OCI-LY7 (cell line): Measurements from ENCODE around the gene SLC24A4. TPM values are rescaled to one million over a fixed set of nuclear protein-coding genes. Genes with fewer than 3 reads are reported as not detected.

Source experiments
- BruUV-seq: library from RNA; stranded (reverse); fragments of 400-500 nt; replicated peaks from 2 replicates; lab custom pipeline; 2021; lab: Mats Ljungman, UMichigan
- CTCF ChIA-PET: fragments of 300-600 bp; sonication (Branson Sonifier 250); formaldehyde crosslinking; loops from one replicate; lab custom pipeline; 2022; ENCODE audit warnings: antibody characterized with exemption; ENCODE audit not compliant: unreplicated experiment; lab: Charles Lee
- POLR2A ChIA-PET: fragments of 300-600 bp; sonication (Branson Sonifier 250); formaldehyde crosslinking; loops from one replicate; lab custom pipeline; 2022; ENCODE audit warnings: antibody characterized with exemption; lab: Charles Lee
- DNase-seq: peaks from one replicate; pipeline ENCODE4 v3.0.0-alpha.2; 2015; ENCODE audit warnings: low spot score
- H2AFZ ChIP-seq: fragments of 200-600 bp; sonication (generic), shearing (Covaris generic); 2 replicates; pipeline ENCODE4 v1.6.1; 2014; ENCODE audit warnings: mild to moderate bottlenecking, antibody characterized with exemption, low read length, moderate library complexity
- H3K27ac ChIP-seq: fragments of 200-600 bp; sonication (generic); 2 replicates; pipeline ENCODE4 v1.5.1; 2014; ENCODE audit warnings: mixed run types, low read depth, mild to moderate bottlenecking, moderate library complexity, low read length, inconsistent platforms; ENCODE audit not compliant: poor library complexity, severe bottlenecking
- H3K36me3 ChIP-seq: fragments of 200-600 bp; sonication (generic); 2 replicates; pipeline ENCODE4 v1.6.1; 2014; ENCODE audit warnings: mild to moderate bottlenecking, antibody characterized with exemption, low read length, moderate library complexity, mixed read lengths; ENCODE audit not compliant: insufficient read depth
- H3K4me1 ChIP-seq: fragments of 200-600 bp; sonication (generic); 2 replicates; pipeline ENCODE4 v1.5.1; 2014; ENCODE audit warnings: mild to moderate bottlenecking, low read length; ENCODE audit not compliant: insufficient read depth, poor library complexity, severe bottlenecking
- H3K4me2 ChIP-seq: fragments of 200-600 bp; sonication (generic); 2 replicates; pipeline ENCODE4 v1.6.1; 2014; ENCODE audit warnings: mild to moderate bottlenecking, low read length
- H3K4me3 ChIP-seq: fragments of 200-600 bp; sonication (generic); 2 replicates; pipeline ENCODE4 v1.5.1; 2014; ENCODE audit warnings: mild to moderate bottlenecking, low read depth, low read length; ENCODE audit not compliant: poor library complexity, severe bottlenecking
- H3K79me2 ChIP-seq: fragments of 200-600 bp; sonication (generic); 2 replicates; pipeline ENCODE4 v1.6.1; 2016; ENCODE audit warnings: low read depth, mild to moderate bottlenecking, low read length, moderate library complexity, mixed read lengths; ENCODE audit not compliant: insufficient read depth
- H3K9me2 ChIP-seq: fragments of 200-600 bp; sonication (generic); 2 replicates; pipeline ENCODE4 v1.6.1; 2016; ENCODE audit warnings: mild to moderate bottlenecking, low read length, mixed read lengths; ENCODE audit not compliant: insufficient read depth
- H3K9me3 ChIP-seq: fragments of 200-600 bp; sonication (generic); 2 replicates; pipeline ENCODE4 v1.6.1; 2014; ENCODE audit warnings: mild to moderate bottlenecking, mixed run types, low read length, mixed read lengths
- H4K20me1 ChIP-seq: fragments of 200-600 bp; sonication (generic); 2 replicates; pipeline ENCODE4 v1.6.1; 2014; ENCODE audit warnings: mild to moderate bottlenecking, antibody characterized with exemption, low read length, moderate library complexity, mixed read lengths; ENCODE audit not compliant: insufficient read depth
- EZH2phosphoT487 ChIP-seq: fragments of 200-600 bp; sonication (generic); IDR thresholded peaks from 2 replicates; pipeline ENCODE4 v1.6.1; 2018; ENCODE audit warnings: low read depth, borderline replicate concordance, mild to moderate bottlenecking, mixed run types, antibody characterized with exemption, low read length, moderate library complexity, mixed read lengths
- intact Hi-C: fragments of 100-400 bp; cut with micrococcal nuclease; formaldehyde crosslinking; loops from one replicate; pipeline ENCODE4 v1.10.0; 2022; ENCODE audit not compliant: unreplicated experiment
- total RNA-seq, 2 experiments: library from RNA; depleted of rRNA in 1 of 2; stranded (reverse); fragments of >200 nt in 1 of 2; shearing (Covaris generic) in 1 of 2; gene quantifications; 2 replicates each; pipeline ENCODE4 v1.2.3, GENCODE V29; 2014 to 2022
- TF ChIP-seq, protein P1 (sequence below): fragments of 200-600 bp; sonication (generic); conservative IDR thresholded peaks from 2 replicates; pipeline ENCODE4 v1.5.1; 2014; ENCODE audit warnings: mild to moderate bottlenecking, antibody characterized with exemption, low read length, moderate library complexity, mixed read lengths

SLC24A4 gene
- total RNA-seq, 2 experiments from 2014 or later: not detected

GRCh38 chr14:92310776-92311375 is 12.1 kb upstream of the SLC24A4 start:
- Histone ChIP-seq H2AFZ (no peak overlapping the region), H3K27ac (no peak overlapping the region), H4K20me1 (no peaks in the 10 kb centered on the region), H3K9me2 (no peaks in the 10 kb centered on the region), H3K4me2 (no peak overlapping the region), H3K9me3 (no peaks in the 10 kb centered on the region), H3K79me2 (no peaks in the 10 kb centered on the region), H3K4me3 (no peak overlapping the region), H3K4me1 (no peaks in the 10 kb centered on the region), H3K36me3 (no peaks in the 10 kb centered on the region)
- intact Hi-C loops: no loop called here
- no peak for DNase-seq
- no TSS peak for BruUV-seq
- ChIA-PET CTCF (no interaction called here), POLR2A (interaction anchor here (1.1 kb wide), 1 partner anchor 19 kb away, joined by 3 read pairs; no protein-coding TSS in a partner anchor)
- TF ChIP-seq, protein P1, sequence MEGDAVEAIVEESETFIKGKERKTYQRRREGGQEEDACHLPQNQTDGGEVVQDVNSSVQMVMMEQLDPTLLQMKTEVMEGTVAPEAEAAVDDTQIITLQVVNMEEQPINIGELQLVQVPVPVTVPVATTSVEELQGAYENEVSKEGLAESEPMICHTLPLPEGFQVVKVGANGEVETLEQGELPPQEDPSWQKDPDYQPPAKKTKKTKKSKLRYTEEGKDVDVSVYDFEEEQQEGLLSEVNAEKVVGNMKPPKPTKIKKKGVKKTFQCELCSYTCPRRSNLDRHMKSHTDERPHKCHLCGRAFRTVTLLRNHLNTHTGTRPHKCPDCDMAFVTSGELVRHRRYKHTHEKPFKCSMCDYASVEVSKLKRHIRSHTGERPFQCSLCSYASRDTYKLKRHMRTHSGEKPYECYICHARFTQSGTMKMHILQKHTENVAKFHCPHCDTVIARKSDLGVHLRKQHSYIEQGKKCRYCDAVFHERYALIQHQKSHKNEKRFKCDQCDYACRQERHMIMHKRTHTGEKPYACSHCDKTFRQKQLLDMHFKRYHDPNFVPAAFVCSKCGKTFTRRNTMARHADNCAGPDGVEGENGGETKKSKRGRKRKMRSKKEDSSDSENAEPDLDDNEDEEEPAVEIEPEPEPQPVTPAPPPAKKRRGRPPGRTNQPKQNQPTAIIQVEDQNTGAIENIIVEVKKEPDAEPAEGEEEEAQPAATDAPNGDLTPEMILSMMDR: no peak
- no peak for TF ChIP-seq EZH2phosphoT487

GRCh38 chr14:92314182-92314581 is 8.8 kb upstream of the SLC24A4 start:
- BruUV-seq: no TSS peak
- ChIA-PET CTCF (interaction anchor here (0.6 kb wide), 2 partner anchors 92 to 134 kb away, joined by 3 read pairs; no protein-coding TSS in a partner anchor), POLR2A (interaction anchor here (0.6 kb wide), 2 partner anchors 65 to 230 kb away, joined by 3 read pairs; no protein-coding TSS in a partner anchor)
- H2AFZ ChIP-seq: no peak overlapping the region
- no peaks in the 10 kb centered on the region for H3K36me3 ChIP-seq
- H3K79me2 ChIP-seq: no peaks in the 10 kb centered on the region
- no peak overlapping the region for H3K27ac ChIP-seq
- no peak overlapping the region for H3K4me3 ChIP-seq
- H3K9me3 ChIP-seq: no peaks in the 10 kb centered on the region
- H4K20me1 ChIP-seq: no peaks in the 10 kb centered on the region
- no peak overlapping the region for H3K4me2 ChIP-seq
- DNase-seq: no peak
- H3K4me1 ChIP-seq: peaks cover 3% of the 10 kb centered on the region
- intact Hi-C loops: no loop called here
- no peaks in the 10 kb centered on the region for H3K9me2 ChIP-seq
- TF ChIP-seq, protein P1: no peak
- TF ChIP-seq EZH2phosphoT487: no peak
